Astrocyte (in vitro differentiated cells and primary cell): Measurements from ENCODE around the gene SESN3. TPM values are rescaled to one million over a fixed set of nuclear protein-coding genes. Genes with fewer than 3 reads are reported as not detected.

ENCODE experiments used
- DNase-seq: peaks from one replicate; pipeline ENCODE4 v3.0.0-alpha.2; 2010; ENCODE audit warnings: low read depth
- FAIRE-seq: peaks from 2 replicates; lab custom pipeline; 2011; peaks lifted over from hg19 to GRCh38; lab: Jason Lieb, UNC
- H2AFZ ChIP-seq: 2 replicates; pipeline ENCODE4 v1.6.0; 2012; ENCODE audit warnings: low read depth, low read length, inconsistent platforms
- H3K27ac ChIP-seq: 2 replicates; pipeline ENCODE4 v1.5.1; 2011; ENCODE audit warnings: low read depth, low read length, inconsistent platforms
- H3K27me3 ChIP-seq: 2 replicates; pipeline ENCODE4 v1.6.0; 2011; ENCODE audit warnings: low read length, inconsistent platforms; ENCODE audit not compliant: insufficient read depth
- H3K36me3 ChIP-seq: 2 replicates; pipeline ENCODE4 v1.5.1; 2011; ENCODE audit warnings: low read length, inconsistent platforms; ENCODE audit not compliant: insufficient read depth
- H3K4me1 ChIP-seq: 2 replicates; pipeline ENCODE4 v1.5.1; 2011; ENCODE audit warnings: low read length, inconsistent platforms; ENCODE audit not compliant: insufficient read depth
- H3K4me2 ChIP-seq: 2 replicates; pipeline ENCODE4 v1.6.0; 2012; ENCODE audit warnings: low read length, inconsistent platforms
- H3K4me3 ChIP-seq: 2 replicates; pipeline ENCODE4 v1.5.1; 2011; ENCODE audit warnings: low read depth, mild to moderate bottlenecking, low read length, inconsistent platforms; ENCODE audit not compliant: insufficient read depth
- H3K79me2 ChIP-seq: 2 replicates; pipeline ENCODE4 v1.6.0; 2012; ENCODE audit warnings: mild to moderate bottlenecking, low read length, inconsistent platforms; ENCODE audit not compliant: insufficient read depth
- H3K9ac ChIP-seq: 2 replicates; pipeline ENCODE4 v1.6.0; 2012; ENCODE audit warnings: mild to moderate bottlenecking, low read length, inconsistent platforms
- H3K9me3 ChIP-seq: 2 replicates; pipeline ENCODE4 v1.5.1; 2012; ENCODE audit warnings: low read depth, mild to moderate bottlenecking, low read length, inconsistent platforms; ENCODE audit not compliant: insufficient read depth
- H4K20me1 ChIP-seq: 2 replicates; pipeline ENCODE4 v1.6.0; 2012; ENCODE audit warnings: low read length, inconsistent platforms; ENCODE audit not compliant: insufficient read depth
- H3K27ac Mint-ChIP-seq: one replicate; pipeline ENCODE4 v1.8.0; 2021; ENCODE audit warnings: mild to moderate bottlenecking, mixed read lengths; ENCODE audit not compliant: unreplicated experiment
- H3K27me3 Mint-ChIP-seq: one replicate; pipeline ENCODE4 v1.8.0; 2021; ENCODE audit warnings: low read depth, mixed read lengths; ENCODE audit not compliant: unreplicated experiment
- H3K36me3 Mint-ChIP-seq: one replicate; pipeline ENCODE4 v1.8.0; 2021; ENCODE audit warnings: low read depth, mixed read lengths; ENCODE audit not compliant: unreplicated experiment
- H3K4me1 Mint-ChIP-seq: one replicate; pipeline ENCODE4 v1.8.0; 2021; ENCODE audit warnings: low read depth, mixed read lengths; ENCODE audit not compliant: unreplicated experiment
- H3K4me3 Mint-ChIP-seq: one replicate; pipeline ENCODE4 v1.8.0; 2021; ENCODE audit warnings: mild to moderate bottlenecking, moderate library complexity, mixed read lengths; ENCODE audit not compliant: unreplicated experiment
- H3K9me3 Mint-ChIP-seq: one replicate; pipeline ENCODE4 v1.8.0; 2021; ENCODE audit warnings: mild to moderate bottlenecking, mixed read lengths; ENCODE audit not compliant: unreplicated experiment
- EZH2 ChIP-seq: IDR thresholded peaks from 2 replicates; pipeline ENCODE4 v1.6.1; 2012; ENCODE audit warnings: mild to moderate bottlenecking, low read length, inconsistent platforms; ENCODE audit not compliant: insufficient read depth
- total RNA-seq: library from RNA; stranded (reverse); gene quantifications from 2 replicates; pipeline ENCODE4 v1.2.1, GENCODE V29; 2021
- TF ChIP-seq, protein P1 (sequence below): IDR thresholded peaks from 2 replicates; pipeline ENCODE4 v1.5.1; 2011; ENCODE audit warnings: low read depth, mild to moderate bottlenecking, inconsistent platforms, low read length, moderate library complexity; ENCODE audit not compliant: insufficient read depth

The SESN3 gene
- total RNA-seq, 1 donor from 2014 or later = 98.1 TPM

DNA sequence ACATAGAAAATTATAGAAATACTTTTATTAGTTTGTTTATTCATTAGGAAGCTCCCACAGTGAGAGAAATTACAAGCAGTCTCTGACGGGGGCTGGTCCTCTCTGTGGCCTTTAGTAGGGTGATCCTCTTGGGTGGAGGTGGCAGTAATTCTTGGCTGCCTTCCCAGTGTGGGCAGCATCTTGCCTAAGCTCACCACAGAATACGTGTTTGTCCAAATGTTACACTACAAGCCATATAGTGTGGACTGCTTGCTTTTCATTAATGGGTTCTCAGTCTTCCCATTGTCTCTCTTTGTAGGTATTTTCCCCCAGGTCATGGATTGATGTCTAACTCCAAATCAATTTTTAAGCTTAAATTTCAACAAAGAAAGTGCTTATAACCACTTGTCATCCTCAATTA, 98.0 kb downstream of the SESN3 start:
- Mint-ChIP-seq H3K9me3 (no peaks in the 10 kb centered on the region), H3K36me3 (peaks cover 17% of the 10 kb centered on the region), H3K4me1 (peaks cover 14% of the 10 kb centered on the region), H3K27ac (no peak overlapping the region), H3K27me3 (no peaks in the 10 kb centered on the region), H3K4me3 (no peak overlapping the region)
- peaks cover 11% of the 10 kb centered on the region for H3K4me1 ChIP-seq
- no peak for DNase-seq
- H3K27ac ChIP-seq = no peak overlapping the region
- no peak overlapping the region for H3K9ac ChIP-seq
- H3K27me3 ChIP-seq = no peaks in the 10 kb centered on the region
- no peak overlapping the region for H3K4me3 ChIP-seq
- H3K79me2 ChIP-seq = no peaks in the 10 kb centered on the region
- H3K4me2 ChIP-seq = no peak overlapping the region
- H2AFZ ChIP-seq = no peak overlapping the region
- FAIRE-seq = no peak
- no peaks in the 10 kb centered on the region for H4K20me1 ChIP-seq
- TF ChIP-seq EZH2 = no peak
- TF ChIP-seq, protein P1, sequence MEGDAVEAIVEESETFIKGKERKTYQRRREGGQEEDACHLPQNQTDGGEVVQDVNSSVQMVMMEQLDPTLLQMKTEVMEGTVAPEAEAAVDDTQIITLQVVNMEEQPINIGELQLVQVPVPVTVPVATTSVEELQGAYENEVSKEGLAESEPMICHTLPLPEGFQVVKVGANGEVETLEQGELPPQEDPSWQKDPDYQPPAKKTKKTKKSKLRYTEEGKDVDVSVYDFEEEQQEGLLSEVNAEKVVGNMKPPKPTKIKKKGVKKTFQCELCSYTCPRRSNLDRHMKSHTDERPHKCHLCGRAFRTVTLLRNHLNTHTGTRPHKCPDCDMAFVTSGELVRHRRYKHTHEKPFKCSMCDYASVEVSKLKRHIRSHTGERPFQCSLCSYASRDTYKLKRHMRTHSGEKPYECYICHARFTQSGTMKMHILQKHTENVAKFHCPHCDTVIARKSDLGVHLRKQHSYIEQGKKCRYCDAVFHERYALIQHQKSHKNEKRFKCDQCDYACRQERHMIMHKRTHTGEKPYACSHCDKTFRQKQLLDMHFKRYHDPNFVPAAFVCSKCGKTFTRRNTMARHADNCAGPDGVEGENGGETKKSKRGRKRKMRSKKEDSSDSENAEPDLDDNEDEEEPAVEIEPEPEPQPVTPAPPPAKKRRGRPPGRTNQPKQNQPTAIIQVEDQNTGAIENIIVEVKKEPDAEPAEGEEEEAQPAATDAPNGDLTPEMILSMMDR = no peak
- H3K36me3 ChIP-seq = peaks cover 8% of the 10 kb centered on the region
- no peaks in the 10 kb centered on the region for H3K9me3 ChIP-seq

DNA sequence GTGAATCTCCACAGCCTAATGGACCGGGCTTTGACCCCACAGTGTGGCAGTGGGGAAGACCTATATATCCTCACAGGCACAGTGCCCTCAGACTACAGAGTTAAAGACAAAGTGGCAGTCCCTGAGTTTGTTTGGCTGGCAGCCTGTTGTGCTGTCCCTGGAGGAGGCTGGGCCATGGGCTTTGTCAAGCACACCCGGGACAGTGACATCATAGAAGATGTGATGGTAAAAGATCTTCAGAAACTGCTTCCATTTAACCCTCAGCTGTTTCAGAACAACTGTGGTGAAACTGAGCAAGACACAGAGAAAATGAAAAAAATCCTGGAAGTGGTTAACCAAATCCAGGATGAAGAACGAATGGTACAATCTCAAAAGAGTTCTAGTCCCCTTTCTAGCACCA, 102.4 kb downstream of the SESN3 start:
- H3K9ac ChIP-seq = no peak overlapping the region
- Mint-ChIP-seq H3K9me3 (peaks cover 4% of the 10 kb centered on the region), H3K36me3 (peaks cover 16% of the 10 kb centered on the region)

GRCh38 chr11:95123556-95123955, 107.4 kb downstream of the SESN3 start:
- H3K79me2 ChIP-seq = peaks cover 13% of the 10 kb centered on the region
- no peak for FAIRE-seq
- H3K9me3 Mint-ChIP-seq = peaks cover 5% of the 10 kb centered on the region

More for the DNA sequence above, 102.4 kb downstream of the SESN3 start:
- Histone ChIP-seq H3K79me2 (no peaks in the 10 kb centered on the region), H3K4me1 (no peaks in the 10 kb centered on the region), H4K20me1 (no peaks in the 10 kb centered on the region), H3K4me2 (no peak overlapping the region), H3K27ac (no peak overlapping the region), H2AFZ (no peak overlapping the region), H3K27me3 (no peaks in the 10 kb centered on the region), H3K36me3 (peaks cover 8% of the 10 kb centered on the region), H3K4me3 (no peak overlapping the region), H3K9me3 (no peaks in the 10 kb centered on the region)
- Mint-ChIP-seq H3K4me3 (no peak overlapping the region), H3K27ac (peak overlapping the region; percentile 47), H3K27me3 (no peaks in the 10 kb centered on the region), H3K4me1 (peaks cover 2% of the 10 kb centered on the region)
- FAIRE-seq = no peak
- DNase-seq = no peak
- TF ChIP-seq, protein P1 = no peak
- no peak for TF ChIP-seq EZH2

More at GRCh38 chr11:95123556-95123955, 107.4 kb downstream of the SESN3 start:
- Mint-ChIP-seq H3K27me3 (no peaks in the 10 kb centered on the region), H3K27ac (no peak overlapping the region), H3K36me3 (peaks cover 6% of the 10 kb centered on the region), H3K4me3 (no peak overlapping the region), H3K4me1 (peaks cover 8% of the 10 kb centered on the region)
- TF ChIP-seq EZH2 = no peak
- H3K27ac ChIP-seq = no peak overlapping the region
- H3K36me3 ChIP-seq = peaks cover 5% of the 10 kb centered on the region
- no peak overlapping the region for H3K4me3 ChIP-seq
- no peak overlapping the region for H2AFZ ChIP-seq
- DNase-seq = no peak
- H3K9ac ChIP-seq = no peak overlapping the region
- H3K4me1 ChIP-seq = peaks cover 3% of the 10 kb centered on the region
- H4K20me1 ChIP-seq = peaks cover 12% of the 10 kb centered on the region
- H3K27me3 ChIP-seq = no peaks in the 10 kb centered on the region
- H3K9me3 ChIP-seq = no peaks in the 10 kb centered on the region
- H3K4me2 ChIP-seq = no peak overlapping the region
